GM23248 (cell line): ENCODE data around the gene SYNDIG1L. TPM values are rescaled to one million over a fixed set of nuclear protein-coding genes. Genes with fewer than 3 reads are reported as not detected.

Source experiments
- DNase-seq: peaks from one replicate; pipeline ENCODE4 v3.0.0-alpha.2; 2015
- H2AFZ ChIP-seq: fragments of 200-600 bp; sonication (generic); 2 replicates; pipeline ENCODE4 v1.6.1; 2016; ENCODE audit warnings: antibody characterized with exemption
- H3F3A ChIP-seq: fragments of 200-600 bp; sonication (generic); 2 replicates; pipeline ENCODE4 v1.6.1; 2016; ENCODE audit warnings: mild to moderate bottlenecking, antibody characterized with exemption, mixed run types; ENCODE audit not compliant: insufficient read depth
- H3K27ac ChIP-seq: fragments of 200-600 bp; sonication (generic); 2 replicates; pipeline ENCODE4 v1.5.1; 2016; ENCODE audit warnings: mild to moderate bottlenecking
- H3K27me3 ChIP-seq: fragments of 200-600 bp; sonication (generic); replicated peaks from 2 replicates; pipeline ENCODE4 v1.6.1; 2016; ENCODE audit warnings: mild to moderate bottlenecking; ENCODE audit not compliant: insufficient read depth
- H3K36me3 ChIP-seq: fragments of 200-600 bp; sonication (generic); 2 replicates; pipeline ENCODE4 v1.6.1; 2016; ENCODE audit warnings: low read depth, mild to moderate bottlenecking
- H3K4me1 ChIP-seq: fragments of 200-600 bp; sonication (generic); 2 replicates; pipeline ENCODE4 v1.6.1; 2016; ENCODE audit warnings: mild to moderate bottlenecking; ENCODE audit not compliant: insufficient read depth
- H3K4me2 ChIP-seq: fragments of 200-600 bp; sonication (generic); one replicate; pipeline ENCODE4 v1.6.1; 2016; ENCODE audit warnings: mild to moderate bottlenecking; ENCODE audit not compliant: unreplicated experiment
- H3K4me3 ChIP-seq: fragments of 200-600 bp; sonication (generic); 2 replicates; pipeline ENCODE4 v1.5.1; 2016; ENCODE audit warnings: mild to moderate bottlenecking
- H3K79me2 ChIP-seq: fragments of 200-600 bp; sonication (generic); 2 replicates; pipeline ENCODE4 v1.6.1; 2016; ENCODE audit warnings: mild to moderate bottlenecking; ENCODE audit not compliant: insufficient read depth
- H3K9ac ChIP-seq: fragments of 200-600 bp; sonication (generic); 2 replicates; pipeline ENCODE4 v1.6.1; 2016; ENCODE audit warnings: mild to moderate bottlenecking
- H3K9me2 ChIP-seq: fragments of 200-600 bp; sonication (generic); 2 replicates; pipeline ENCODE4 v1.6.1; 2016; ENCODE audit warnings: mixed run types, mild to moderate bottlenecking, moderate library complexity; ENCODE audit not compliant: insufficient read depth
- H3K9me3 ChIP-seq: fragments of 200-600 bp; sonication (generic); one replicate; pipeline ENCODE4 v1.6.1; 2017; ENCODE audit warnings: low read depth
- H4K20me1 ChIP-seq: fragments of 200-600 bp; sonication (generic); 2 replicates; pipeline ENCODE4 v1.6.0; 2016; ENCODE audit not compliant: insufficient read depth
- EZH2 ChIP-seq: fragments of 200-600 bp; sonication (generic); IDR thresholded peaks from 2 replicates; pipeline ENCODE4 v1.6.1; 2018; ENCODE audit warnings: antibody characterized with exemption, mild to moderate bottlenecking; ENCODE audit not compliant: insufficient read depth, poor library complexity, severe bottlenecking
- EZH2phosphoT487 ChIP-seq: fragments of 200-600 bp; sonication (generic); IDR thresholded peaks from 2 replicates; pipeline ENCODE4 v1.6.1; 2018; ENCODE audit warnings: antibody characterized with exemption, moderate library complexity, mild to moderate bottlenecking, low read depth; ENCODE audit not compliant: insufficient read depth
- WGBS, 2 experiments: methylation state at CpG; one replicate each; pipeline ENCODE4 v1.1.6; 2015 to 2017; ENCODE audit warnings: low lambda C conversion rate in 2 of 2, low coverage in 1 of 2; ENCODE audit errors: missing lambda C conversion rate in 2 of 2; 5-methylcytosine and 5-hydroxymethylcytosine counted together
- in situ Hi-C: fragments of 300-500 bp; cut with MboI; formaldehyde crosslinking; loops from 2 replicates; pipeline ENCODE4 v1.15.0; 2020
- polyA plus RNA-seq: library from polyadenylated mRNA; unstranded; fragments of >200 nt; fragmentation: Nextera tagmentation; extraction: Ambion mirVana; gene quantifications from 2 replicates; pipeline ENCODE4 v1.2.1, GENCODE V29; 2016
- total RNA-seq: library from RNA; depleted of rRNA; stranded (reverse); fragments of >200 nt; shearing (Covaris generic); gene quantifications from 2 replicates; pipeline ENCODE4 v1.2.3, GENCODE V29; 2014

Gene SYNDIG1L
- total and polyA plus RNA-seq, 2 experiments from 2014 or later, result not detected

- H2AFZ ChIP-seq, result no peak overlapping the region
- H3K9me3 ChIP-seq, result no peaks in the 10 kb centered on the region
- H3K4me2 ChIP-seq, result no peak overlapping the region
- H3K9ac ChIP-seq, result no peak overlapping the region
- H3K4me3 ChIP-seq, result no peak overlapping the region
- H4K20me1 ChIP-seq, result no peaks in the 10 kb centered on the region
- H3K4me1 ChIP-seq, result no peaks in the 10 kb centered on the region
- TF ChIP-seq EZH2phosphoT487 (no peak), EZH2 (no peak)
- no peak for DNase-seq
- no peaks in the 10 kb centered on the region for H3K9me2 ChIP-seq
- H3K36me3 ChIP-seq, result no peaks in the 10 kb centered on the region
- 68 to 70% methylated on average over 11 to 12 of the region's 12 CpGs for WGBS, 2 experiments
- peaks cover 29% of the 10 kb centered on the region for H3K27me3 ChIP-seq
- no peak overlapping the region for H3K27ac ChIP-seq
- no peaks in the 10 kb centered on the region for H3F3A ChIP-seq
- in situ Hi-C loops, result no loop called here
- H3K79me2 ChIP-seq, result no peaks in the 10 kb centered on the region
These were observed 22.2 kb downstream of the SYNDIG1L start for GRCh38 chr14:74403619-74404417.

- H3K79me2 ChIP-seq, result no peaks in the 10 kb centered on the region
- peaks cover 39% of the 10 kb centered on the region for H3K27me3 ChIP-seq
- no peak overlapping the region for H3K4me2 ChIP-seq
- no peak for DNase-seq
- H3K9me2 ChIP-seq, result no peaks in the 10 kb centered on the region
- H3K27ac ChIP-seq, result no peak overlapping the region
- no peaks in the 10 kb centered on the region for H3F3A ChIP-seq
- H3K9ac ChIP-seq, result no peak overlapping the region
- no peak for TF ChIP-seq EZH2
- no peak for TF ChIP-seq EZH2phosphoT487
- H3K9me3 ChIP-seq, result no peaks in the 10 kb centered on the region
- H3K36me3 ChIP-seq, result no peaks in the 10 kb centered on the region
- no peak overlapping the region for H3K4me3 ChIP-seq
- H4K20me1 ChIP-seq, result no peaks in the 10 kb centered on the region
- no peaks in the 10 kb centered on the region for H3K4me1 ChIP-seq
- in situ Hi-C loops, result no loop called here
- 61% methylated on average over 10 of the region's 10 CpGs for WGBS, 2 experiments
- H2AFZ ChIP-seq, result no peak overlapping the region
These were observed 23.4 kb downstream of the SYNDIG1L start for GRCh38 chr14:74402401-74403251.

- Histone ChIP-seq H3K4me1 (no peaks in the 10 kb centered on the region), H3K36me3 (no peaks in the 10 kb centered on the region), H3K79me2 (no peaks in the 10 kb centered on the region), H2AFZ (peak overlapping the region; percentile 15; the same call in 1 of the 2 replicates), H3K9me2 (no peaks in the 10 kb centered on the region), H4K20me1 (no peaks in the 10 kb centered on the region), H3K9me3 (no peaks in the 10 kb centered on the region), H3F3A (no peaks in the 10 kb centered on the region), H3K4me2 (no peak overlapping the region), H3K9ac (no peak overlapping the region), H3K27ac (no peak overlapping the region), H3K27me3 (peaks cover 42% of the 10 kb centered on the region), H3K4me3 (no peak overlapping the region)
- in situ Hi-C loops, result no loop called here
- 7 to 15% methylated on average over 10 to 12 of the region's 12 CpGs for WGBS, 2 experiments
- TF ChIP-seq EZH2, result no peak
- no peak for TF ChIP-seq EZH2phosphoT487
- peak; percentile 18 for DNase-seq
These were observed 24.3 kb downstream of the SYNDIG1L start for GRCh38 chr14:74401504-74402241.

GRCh38 chr14:74400919-74401503 is 25.0 kb downstream of the SYNDIG1L start:
- DNase-seq, result no peak
- Histone ChIP-seq H3K9ac (no peak overlapping the region), H3F3A (no peaks in the 10 kb centered on the region), H3K79me2 (no peaks in the 10 kb centered on the region), H3K27ac (no peak overlapping the region), H3K4me3 (no peak overlapping the region), H3K4me2 (no peak overlapping the region), H3K27me3 (peaks cover 43% of the 10 kb centered on the region), H3K9me2 (no peaks in the 10 kb centered on the region), H3K36me3 (no peaks in the 10 kb centered on the region), H2AFZ (no peak overlapping the region), H4K20me1 (no peaks in the 10 kb centered on the region), H3K9me3 (no peaks in the 10 kb centered on the region), H3K4me1 (no peaks in the 10 kb centered on the region)
- in situ Hi-C loops, result no loop called here
- TF ChIP-seq EZH2 (no peak), EZH2phosphoT487 (no peak)
- 37% methylated on average over 8 of the region's 8 CpGs for WGBS, 2 experiments
